Measurements from ENCODE around the gene ARMH2.

- no peak for TF ChIP-seq CTCF (IDR thresholded peaks at IDR 0.05 in 2 of 3, conservative IDR thresholded peaks at IDR 0.05 in 1 of 3; ENCODE audit: borderline replicate concordance in 1 of 3, insufficient read depth in 1 of 3, low read depth in 2 of 3, low read length in 2 of 3)
- TF ChIP-seq POLR2AphosphoS5 (IDR thresholded peaks at IDR 0.05; ENCODE audit: low read depth, low read length): no peak
Observed at GRCh38 chr6:24752917-24753492, 45.7 kb downstream of the ARMH2 start.

Measured in HCT116 (cell line).